Caco-2 (cell line): ENCODE results near the gene ZNF296. TPM values are rescaled to one million over a fixed set of nuclear protein-coding genes. Genes with fewer than 3 reads are reported as not detected.

Experiments used
- BruUV-seq: library from RNA; stranded (reverse); fragments of 400-500 nt; replicated peaks from 2 replicates; lab custom pipeline; 2021; lab: Mats Ljungman, UMichigan
- CTCF ChIA-PET: fragments of 300-600 bp; sonication (Branson Sonifier 250); formaldehyde crosslinking; loops from one replicate; lab custom pipeline; 2022; ENCODE audit warnings: antibody characterized with exemption; lab: Charles Lee
- POLR2A ChIA-PET: fragments of 300-600 bp; sonication (Branson Sonifier 250); formaldehyde crosslinking; loops from one replicate; lab custom pipeline; 2022; ENCODE audit warnings: antibody characterized with exemption; lab: Charles Lee
- DNase-seq, 2 experiments: peaks; one replicate each; pipeline versions ENCODE4 v3.0.0 to v3.0.0-alpha.2; 2020 to 2022
- H3K27me3 ChIP-seq: replicated peaks from 2 replicates; pipeline ENCODE4 v1.6.0; 2011; ENCODE audit warnings: low read length; ENCODE audit not compliant: control insufficient read depth, insufficient read depth
- H3K36me3 ChIP-seq: 2 replicates; pipeline ENCODE4 v1.5.1; 2011; ENCODE audit warnings: low read length; ENCODE audit not compliant: control insufficient read depth, insufficient read depth
- H3K4me1 ChIP-seq: fragments of 250-450 bp; sonication (Bioruptor Pico); 2 replicates; pipeline ENCODE4 v1.5.1; 2020; ENCODE audit warnings: mild to moderate bottlenecking
- H3K4me3 ChIP-seq: 2 replicates; pipeline ENCODE4 v1.5.1; 2011; ENCODE audit warnings: low read depth, mild to moderate bottlenecking, control low read depth, low read length
- H3K9me3 ChIP-seq: fragments of 250-450 bp; sonication (Bioruptor Pico); 2 replicates; pipeline ENCODE4 v1.5.1; 2020; ENCODE audit warnings: mild to moderate bottlenecking, moderate library complexity
- H3K27ac Mint-ChIP-seq: one replicate; pipeline ENCODE4 v1.8.0; 2022; ENCODE audit warnings: mixed read lengths; ENCODE audit not compliant: unreplicated experiment
- H3K27me3 Mint-ChIP-seq: one replicate; pipeline ENCODE4 v1.8.0; 2022; ENCODE audit warnings: mixed read lengths; ENCODE audit not compliant: insufficient read depth, unreplicated experiment
- H3K36me3 Mint-ChIP-seq: one replicate; pipeline ENCODE4 v1.8.0; 2022; ENCODE audit warnings: mild to moderate bottlenecking, mixed read lengths; ENCODE audit not compliant: insufficient read depth, unreplicated experiment
- H3K4me1 Mint-ChIP-seq: one replicate; pipeline ENCODE4 v1.8.0; 2022; ENCODE audit warnings: low read depth, mixed read lengths; ENCODE audit not compliant: unreplicated experiment
- H3K4me3 Mint-ChIP-seq: one replicate; pipeline ENCODE4 v1.8.0; 2022; ENCODE audit warnings: mild to moderate bottlenecking, moderate library complexity, mixed read lengths; ENCODE audit not compliant: unreplicated experiment
- H3K9me3 Mint-ChIP-seq: one replicate; pipeline ENCODE4 v1.8.0; 2022; ENCODE audit warnings: mixed read lengths; ENCODE audit not compliant: unreplicated experiment
- CTCF ChIP-seq, 2 experiments: fragments of 200-600 bp in 1 of 2; IDR thresholded peaks; 1 replicate in 1 of 2; 2 replicates in 1 of 2; pipeline versions ENCODE4 v1.5.1 to v1.8.0; 2011 to 2022; ENCODE audit warnings: antibody characterized with exemption in 1 of 2, control low read depth in 1 of 2, inconsistent platforms in 1 of 2, low read depth in 1 of 2, low read length in 1 of 2, mild to moderate bottlenecking in 1 of 2, moderate library complexity in 1 of 2; ENCODE audit not compliant: insufficient read depth in 1 of 2, severe bottlenecking in 1 of 2, unreplicated experiment in 1 of 2
- intact Hi-C: fragments of 100-400 bp; cut with micrococcal nuclease; formaldehyde crosslinking; loops from one replicate; pipeline ENCODE4 v1.10.0; 2022; ENCODE audit not compliant: unreplicated experiment
- total RNA-seq: library from RNA; stranded (reverse); gene quantifications from 2 replicates; pipeline ENCODE4 v1.2.3, GENCODE V29; 2022

Gene ZNF296
- total RNA-seq, 1 experiment from 2014 or later, result 9.4 TPM

DNA sequence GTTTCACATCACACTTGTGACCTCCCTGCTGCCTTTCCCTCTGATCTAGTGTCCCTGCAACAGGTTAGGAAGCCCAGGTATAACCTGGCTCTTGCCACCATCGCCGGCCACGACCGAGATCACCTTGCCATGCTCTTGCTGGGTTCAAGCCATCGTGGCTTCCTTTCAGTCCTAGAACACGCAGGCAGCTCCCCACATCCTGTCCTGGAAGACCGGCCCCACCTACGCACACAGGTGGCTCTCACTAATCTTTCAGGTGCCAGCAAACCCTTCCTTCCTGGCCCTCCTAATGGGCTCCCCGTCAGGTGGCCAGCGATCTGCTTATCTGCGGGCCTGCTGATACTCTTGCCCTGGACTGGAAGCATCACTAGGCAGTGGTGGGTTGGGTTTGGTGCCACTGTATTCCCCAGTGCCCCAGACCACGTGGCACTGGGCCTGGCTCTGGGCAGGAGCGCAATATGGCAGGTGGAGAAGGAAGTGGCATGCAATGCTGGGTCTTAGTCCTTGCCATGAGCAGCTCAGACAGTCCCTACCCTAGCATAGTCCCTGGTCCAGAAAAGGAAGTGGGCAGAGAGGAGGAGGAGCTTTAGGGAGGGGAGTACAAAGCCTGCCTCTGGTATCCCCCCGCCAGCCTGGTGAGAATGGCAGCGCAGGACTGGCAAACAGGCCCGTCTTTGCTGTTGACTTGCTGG, 28.5 kb upstream of the ZNF296 start:
- BruUV-seq, result no TSS peak
- Mint-ChIP-seq H3K9me3 (no peaks in the 10 kb centered on the region), H3K4me1 (peaks cover 21% of the 10 kb centered on the region), H3K27ac (peak overlapping the region; percentile 58), H3K27me3 (no peaks in the 10 kb centered on the region), H3K4me3 (no peak overlapping the region), H3K36me3 (peaks cover 9% of the 10 kb centered on the region)
- Histone ChIP-seq H3K36me3 (no peaks in the 10 kb centered on the region), H3K9me3 (no peaks in the 10 kb centered on the region), H3K4me1 (peaks cover 33% of the 10 kb centered on the region), H3K4me3 (no peak overlapping the region), H3K27me3 (no peaks in the 10 kb centered on the region)
- ChIA-PET CTCF (no interaction called here), POLR2A (no interaction called here)
- intact Hi-C loops, result no loop called here
- no peak for TF ChIP-seq CTCF (IDR thresholded peaks at IDR 0.05; ENCODE audit: insufficient read depth in 1 of 2, low read depth in 1 of 2, low read length in 1 of 2, severe bottlenecking in 1 of 2, unreplicated experiment in 1 of 2)
- no peak for DNase-seq

DNA sequence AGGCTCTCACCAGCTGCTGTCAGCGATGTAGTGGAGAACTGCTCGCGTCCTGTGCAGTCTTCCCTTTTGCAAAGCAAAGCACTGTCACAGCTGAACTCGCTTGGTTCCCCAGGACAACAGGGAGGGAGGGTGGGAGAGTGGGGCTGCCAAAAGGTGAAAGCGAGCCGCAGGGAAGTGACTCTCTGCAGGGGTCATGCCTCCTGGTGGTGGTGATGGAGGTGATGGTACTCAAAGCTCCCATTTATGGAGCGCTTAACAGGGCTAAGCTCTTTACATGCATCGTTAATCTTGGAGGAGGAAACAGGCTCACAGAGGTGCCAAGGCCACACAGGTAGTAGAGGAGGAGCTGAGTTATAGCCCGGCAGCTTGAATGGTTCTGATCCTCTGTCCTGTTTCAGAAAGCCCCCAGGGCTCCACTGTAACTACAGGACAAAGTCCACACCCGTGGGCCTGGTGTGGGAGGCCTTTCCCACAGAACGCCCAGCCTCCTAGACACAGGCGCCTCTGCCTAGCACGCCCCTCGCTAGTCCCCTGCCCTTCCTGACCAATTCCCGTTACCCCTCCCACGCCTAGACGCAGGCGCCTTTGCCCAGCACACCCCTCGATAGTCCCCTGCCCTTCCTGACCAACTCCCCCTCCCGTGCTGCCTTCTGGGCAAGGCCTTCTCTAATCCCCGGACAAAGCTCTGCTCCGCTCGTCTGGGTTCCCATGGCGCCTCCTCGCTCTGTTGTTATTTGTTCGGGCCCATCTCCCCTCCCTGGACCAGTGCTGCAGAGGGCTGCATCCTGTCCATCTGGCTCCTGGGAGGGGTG, 27.4 kb upstream of the ZNF296 start:
- Histone ChIP-seq H3K4me3 (no peak overlapping the region), H3K27me3 (no peaks in the 10 kb centered on the region), H3K36me3 (no peaks in the 10 kb centered on the region), H3K4me1 (peaks cover 33% of the 10 kb centered on the region), H3K9me3 (no peaks in the 10 kb centered on the region)
- ChIA-PET POLR2A (interaction anchor here (0.6 kb wide), 1 partner anchor 31 kb away, joined by 4 read pairs; no protein-coding TSS in a partner anchor), CTCF (interaction anchor here (0.7 to 1.3 kb wide), 6 partner anchors 11 to 213 kb away, joined by 3 to 8 read pairs (median 4); partner anchors contain the start of genes PPP1R37 and TOMM40)
- no peaks in the 10 kb centered on the region for H3K36me3 Mint-ChIP-seq
- peak overlapping the region; percentile 58 for H3K27ac Mint-ChIP-seq
- DNase-seq, result peak; percentile 45 to 59
- intact Hi-C loops, result no loop called here
- H3K27me3 Mint-ChIP-seq, result no peaks in the 10 kb centered on the region
- no peak for TF ChIP-seq CTCF (IDR thresholded peaks at IDR 0.05; ENCODE audit: insufficient read depth in 1 of 2, low read depth in 1 of 2, low read length in 1 of 2, severe bottlenecking in 1 of 2, unreplicated experiment in 1 of 2)
- BruUV-seq, result no TSS peak
- H3K4me1 Mint-ChIP-seq, result peaks cover 21% of the 10 kb centered on the region
- H3K4me3 Mint-ChIP-seq, result no peak overlapping the region
- no peaks in the 10 kb centered on the region for H3K9me3 Mint-ChIP-seq

GRCh38 chr19:45103156-45103507, 26.9 kb upstream of the ZNF296 start:
- Histone ChIP-seq H3K4me3 (no peak overlapping the region), H3K9me3 (no peaks in the 10 kb centered on the region)
- intact Hi-C loops, result no loop called here

More at GRCh38 chr19:45103156-45103507, 26.9 kb upstream of the ZNF296 start:
- Histone ChIP-seq H3K36me3 (no peaks in the 10 kb centered on the region), H3K4me1 (peaks cover 38% of the 10 kb centered on the region), H3K27me3 (no peaks in the 10 kb centered on the region)
- Mint-ChIP-seq H3K4me3 (no peak overlapping the region), H3K9me3 (no peaks in the 10 kb centered on the region), H3K27ac (peak overlapping the region; percentile 58), H3K4me1 (peaks cover 21% of the 10 kb centered on the region), H3K36me3 (no peaks in the 10 kb centered on the region), H3K27me3 (no peaks in the 10 kb centered on the region)
- no TSS peak for BruUV-seq
- CTCF ChIA-PET, result interaction anchor here (0.7 to 1.3 kb wide), 6 partner anchors 10 to 213 kb away, joined by 3 to 8 read pairs (median 4); partner anchors contain the start of genes PPP1R37 and TOMM40
- no peak for TF ChIP-seq CTCF (IDR thresholded peaks at IDR 0.05; ENCODE audit: insufficient read depth in 1 of 2, low read depth in 1 of 2, low read length in 1 of 2, severe bottlenecking in 1 of 2, unreplicated experiment in 1 of 2)
- POLR2A ChIA-PET, result no interaction called here
- no peak for DNase-seq
